Thymus (tissue), 14 donors: ENCODE results near the gene COCH. TPM values are rescaled to one million over a fixed set of nuclear protein-coding genes. Genes with fewer than 3 reads are reported as not detected.

ENCODE experiments used
- DNase-seq, 9 donors: peaks; one replicate each; pipeline ENCODE4 v3.0.0-alpha.2; 2013; ENCODE audit warnings: low spot score in 9 of 9, low read depth in 6 of 9, missing footprints in 1 of 9
- H3K27ac ChIP-seq, 2 donors: one replicate each; pipeline ENCODE4 v1.5.1; 2013; ENCODE audit warnings: control low read depth in 1 of 2, low read depth in 1 of 2, low read length in 1 of 2, mild to moderate bottlenecking in 1 of 2, moderate library complexity in 1 of 2
- H3K27me3 ChIP-seq, 2 donors: one replicate each; pipeline ENCODE4 v1.5.1; 2013; ENCODE audit warnings: low read length in 1 of 2; ENCODE audit not compliant: control insufficient read depth in 2 of 2, insufficient read depth in 1 of 2
- H3K36me3 ChIP-seq, 2 donors: one replicate each; pipeline ENCODE4 v1.5.1; 2013; ENCODE audit warnings: low read length in 1 of 2, mild to moderate bottlenecking in 1 of 2, moderate library complexity in 1 of 2; ENCODE audit not compliant: control insufficient read depth in 2 of 2, insufficient read depth in 2 of 2
- H3K4me1 ChIP-seq, 2 donors: one replicate each; pipeline ENCODE4 v1.5.1; 2013; ENCODE audit warnings: low read length in 2 of 2; ENCODE audit not compliant: control insufficient read depth in 2 of 2, insufficient read depth in 2 of 2
- H3K4me3 ChIP-seq, 2 donors: one replicate each; pipeline ENCODE4 v1.5.1; 2013; ENCODE audit warnings: low read length in 2 of 2, control low read depth in 1 of 2, mild to moderate bottlenecking in 1 of 2
- H3K9me3 ChIP-seq, 2 donors: one replicate each; pipeline ENCODE4 v1.5.1; 2013; ENCODE audit warnings: low read length in 1 of 2, mild to moderate bottlenecking in 1 of 2; ENCODE audit not compliant: control insufficient read depth in 2 of 2, insufficient read depth in 1 of 2
- WGBS: extraction: QIAGEN DNeasy Blood & Tissue Kit; methylation state at CpG from one replicate; pipeline ENCODE4 v1.1.7; 2013; 5-methylcytosine and 5-hydroxymethylcytosine counted together
- long read RNA-seq, 10 donors: transcript quantifications; one replicate each; lab custom pipeline, GENCODE V29; 2026
- polyA plus RNA-seq: library from polyadenylated mRNA; stranded (reverse); fragments of 200-250 nt; gene quantifications from one replicate; pipeline ENCODE4 v1.2.3, GENCODE V29; 2013
- total RNA-seq: library from RNA; stranded (reverse); fragments of 120-200 nt; gene quantifications from one replicate; pipeline ENCODE4 v1.2.4, GENCODE V29; 2013
- donor health status: healthy.

Gene COCH
- total RNA-seq (1.7 TPM), polyA plus RNA-seq (1.7 TPM)
- long read RNA-seq, donor 1: 0 reads
- long read RNA-seq, donor 2: 0 reads
- long read RNA-seq, donor 3, partial matches to known transcripts: 0 of 2 reads
- long read RNA-seq, donor 3, other reads (novel, unspliced or antisense): 0 of 2 reads
- long read RNA-seq, donor 4, partial matches to known transcripts: 0 of 1 reads
- long read RNA-seq, donor 4, other reads (novel, unspliced or antisense): 0 of 1 reads
- long read RNA-seq, donor 5, partial matches to known transcripts: 0 of 2 reads
- long read RNA-seq, donor 5, other reads (novel, unspliced or antisense): 0 of 2 reads
- long read RNA-seq, donor 6: 0 reads
- long read RNA-seq, donor 7: 0 reads
- long read RNA-seq, donor 8: 0 reads
- long read RNA-seq, donor 9, partial matches to known transcripts: 0 of 1 reads
- long read RNA-seq, donor 9, other reads (novel, unspliced or antisense): 0 of 1 reads
- long read RNA-seq, donor 10: 0 reads

GRCh38 chr14:30874120-30874998 lies at the start of gene COCH:
Gene COCH (plus strand): TSS chr14:30874559. CDS start chr14:30874939, 380 bp downstream.
- WGBS: 3% methylated on average over 99 of the region's 99 CpGs
- Histone ChIP-seq H3K9me3 (no peaks in the 10 kb centered on the region), H3K4me1 (peaks cover 7 to 13% of the 10 kb centered on the region in 2 donors), H3K27ac (no peak within 1 kb of the TSS), H3K36me3 (no peaks in the 10 kb centered on the region), H3K27me3 (peaks cover 39 to 64% of the 10 kb centered on the region in 2 donors), H3K4me3 (peak within 1 kb of the TSS; percentile 22 to 50)
- peak in 4 of 9 donors; percentile 3 to 50 (median 19) for DNase-seq

- 98% methylated on average over 1 of the region's 1 CpG for WGBS
- no peak for DNase-seq
- Histone ChIP-seq H3K9me3 (no peaks in the 10 kb centered on the region), H3K36me3 (no peaks in the 10 kb centered on the region), H3K4me3 (no peak overlapping the region), H3K27ac (no peak overlapping the region), H3K4me1 (no peaks in the 10 kb centered on the region), H3K27me3 (no peaks in the 10 kb centered on the region)
Observed at GRCh38 chr14:30826070-30826469, 48.3 kb upstream of the COCH start.

GRCh38 chr14:30829853-30830252 lies 44.5 kb upstream of the COCH start:
- Histone ChIP-seq H3K9me3 (peaks cover 0 to 8% of the 10 kb centered on the region in 2 donors), H3K4me1 (no peaks in the 10 kb centered on the region), H3K27ac (no peak overlapping the region), H3K4me3 (no peak overlapping the region), H3K36me3 (no peaks in the 10 kb centered on the region), H3K27me3 (no peaks in the 10 kb centered on the region)
- WGBS: 97% methylated on average over 4 of the region's 4 CpGs
- DNase-seq: no peak

- no peak for DNase-seq
- H3K27ac ChIP-seq: no peak overlapping the region
- no peak overlapping the region for H3K4me3 ChIP-seq
Observed at GRCh38 chr14:30834353-30834752, 40.0 kb upstream of the COCH start.

GRCh38 chr14:30838351-30838750 lies 36.0 kb upstream of the COCH start:
- no peaks in the 10 kb centered on the region for H3K27me3 ChIP-seq
- 74% methylated on average over 2 of the region's 2 CpGs for WGBS
- no peak overlapping the region for H3K27ac ChIP-seq
- no peaks in the 10 kb centered on the region for H3K36me3 ChIP-seq
- H3K4me3 ChIP-seq: no peak overlapping the region
- DNase-seq: no peak
- peaks cover 0 to 8% of the 10 kb centered on the region in 2 donors for H3K9me3 ChIP-seq
- H3K4me1 ChIP-seq: no peaks in the 10 kb centered on the region

More at GRCh38 chr14:30834353-30834752, 40.0 kb upstream of the COCH start:
- Histone ChIP-seq H3K4me1 (no peaks in the 10 kb centered on the region), H3K36me3 (no peaks in the 10 kb centered on the region), H3K9me3 (peaks cover 0 to 8% of the 10 kb centered on the region in 2 donors), H3K27me3 (no peaks in the 10 kb centered on the region)

GRCh38 chr14:30840086-30840779 lies 34.1 kb upstream of the COCH start:
- no peaks in the 10 kb centered on the region for H3K27me3 ChIP-seq
- no peaks in the 10 kb centered on the region for H3K4me1 ChIP-seq
- no peak overlapping the region for H3K4me3 ChIP-seq
- DNase-seq: no peak
- no peak overlapping the region for H3K27ac ChIP-seq
- WGBS: 97% methylated on average over 10 of the region's 10 CpGs
- H3K36me3 ChIP-seq: no peaks in the 10 kb centered on the region
- no peaks in the 10 kb centered on the region for H3K9me3 ChIP-seq

- Histone ChIP-seq H3K27ac (no peak overlapping the region), H3K27me3 (no peaks in the 10 kb centered on the region), H3K4me1 (no peaks in the 10 kb centered on the region), H3K9me3 (no peaks in the 10 kb centered on the region), H3K36me3 (no peaks in the 10 kb centered on the region), H3K4me3 (no peak overlapping the region)
- no peak for DNase-seq
Observed at GRCh38 chr14:30842431-30842830, 31.9 kb upstream of the COCH start.

GRCh38 chr14:30848449-30849240 lies 25.7 kb upstream of the COCH start:
- H3K36me3 ChIP-seq: no peaks in the 10 kb centered on the region
- no peaks in the 10 kb centered on the region for H3K27me3 ChIP-seq
- WGBS: 93% methylated on average over 4 of the region's 4 CpGs
- H3K27ac ChIP-seq: no peak overlapping the region
- H3K4me1 ChIP-seq: no peaks in the 10 kb centered on the region
- no peaks in the 10 kb centered on the region for H3K9me3 ChIP-seq
- DNase-seq: no peak
- no peak overlapping the region for H3K4me3 ChIP-seq
